GM18508 (cell line): ENCODE results near the gene SLC22A23.

ENCODE experiments used
- ATAC-seq: cut with Tn5 transposase; IDR thresholded peaks from one replicate; pipeline ENCODE4 v1.9.1; 2021; ENCODE audit warnings: moderate number of reproducible peaks; ENCODE audit not compliant: insufficient read depth, unreplicated experiment

Gene SLC22A23

GRCh38 chr6:3376893-3377535, 79.8 kb downstream of the SLC22A23 start:
- no peak for ATAC-seq

- no peak for ATAC-seq
Measured at GRCh38 chr6:3376064-3376463, 80.8 kb downstream of the SLC22A23 start.

GRCh38 chr6:3373597-3374203, 83.2 kb downstream of the SLC22A23 start:
- ATAC-seq: no peak

- no peak for ATAC-seq
Measured at GRCh38 chr6:3372912-3373554, 83.8 kb downstream of the SLC22A23 start.

- ATAC-seq: no peak
Measured at GRCh38 chr6:3372184-3372846, 84.5 kb downstream of the SLC22A23 start.

GRCh38 chr6:3371222-3371949, 85.5 kb downstream of the SLC22A23 start:
- no peak for ATAC-seq

- ATAC-seq: no peak
Measured at GRCh38 chr6:3370361-3371221, 86.3 kb downstream of the SLC22A23 start.

- ATAC-seq: no peak
Measured at GRCh38 chr6:3369985-3370360, 86.9 kb downstream of the SLC22A23 start.

GRCh38 chr6:3368685-3369084, 88.2 kb downstream of the SLC22A23 start:
- ATAC-seq: no peak

- no peak for ATAC-seq
Measured at GRCh38 chr6:3367630-3368029, 89.2 kb downstream of the SLC22A23 start.

GRCh38 chr6:3366596-3367413, 90.0 kb downstream of the SLC22A23 start:
- ATAC-seq: no peak

- no peak for ATAC-seq
Measured at GRCh38 chr6:3364391-3364790, 92.5 kb downstream of the SLC22A23 start.

- ATAC-seq: no peak
Measured at GRCh38 chr6:3363296-3364025, 93.4 kb downstream of the SLC22A23 start.

GRCh38 chr6:3361312-3362037, 95.4 kb downstream of the SLC22A23 start:
- ATAC-seq: no peak

GRCh38 chr6:3360727-3361045, 96.2 kb downstream of the SLC22A23 start:
- no peak for ATAC-seq

GRCh38 chr6:3359973-3360726, 96.7 kb downstream of the SLC22A23 start:
- ATAC-seq: no peak

- no peak for ATAC-seq
Measured at GRCh38 chr6:3359101-3359752, 97.6 kb downstream of the SLC22A23 start.
